Hepatocyte (in vitro differentiated cells): Measurements from ENCODE around the gene SH3PXD2A. TPM values are rescaled to one million over a fixed set of nuclear protein-coding genes. Genes with fewer than 3 reads are reported as not detected.
A peak's percentile ranks its signal among the peaks of the same experiment; 100 is the strongest.

Experiments
- DNase-seq: peaks from one replicate; pipeline ENCODE4 v3.0.0-alpha.2; 2016; ENCODE audit warnings: low spot score
- H2AFZ ChIP-seq: fragments of 200-600 bp; sonication (generic); 2 replicates; pipeline ENCODE4 v1.6.0; 2016; ENCODE audit warnings: antibody characterized with exemption, mild to moderate bottlenecking
- H3K27ac ChIP-seq: fragments of 200-600 bp; sonication (generic); 2 replicates; pipeline ENCODE4 v1.5.1; 2016; ENCODE audit warnings: mild to moderate bottlenecking
- H3K27me3 ChIP-seq: fragments of 200-600 bp; sonication (generic); 2 replicates; pipeline ENCODE4 v1.6.1; 2016
- H3K36me3 ChIP-seq: fragments of 200-600 bp; sonication (generic); replicated peaks from 2 replicates; pipeline ENCODE4 v1.5.1; 2016; ENCODE audit warnings: low read depth; ENCODE audit not compliant: insufficient read depth
- H3K4me1 ChIP-seq: fragments of 200-600 bp; sonication (generic); 2 replicates; pipeline ENCODE4 v1.5.1; 2016; ENCODE audit warnings: mild to moderate bottlenecking, moderate library complexity; ENCODE audit not compliant: insufficient read depth
- H3K4me2 ChIP-seq: fragments of 200-600 bp; sonication (generic); 2 replicates; pipeline ENCODE4 v1.6.0; 2016
- H3K4me3 ChIP-seq: fragments of 200-600 bp; sonication (generic); 2 replicates; pipeline ENCODE4 v1.5.1; 2016; ENCODE audit warnings: mild to moderate bottlenecking
- H3K79me2 ChIP-seq: fragments of 200-600 bp; sonication (generic); 2 replicates; pipeline ENCODE4 v1.6.0; 2017; ENCODE audit warnings: mild to moderate bottlenecking
- H3K9me2 ChIP-seq: fragments of 200-600 bp; sonication (generic); replicated peaks from 2 replicates; pipeline ENCODE4 v1.6.0; 2017; ENCODE audit warnings: mild to moderate bottlenecking; ENCODE audit not compliant: insufficient read depth
- H3K9me3 ChIP-seq: fragments of 200-600 bp; sonication (generic); 2 replicates; pipeline ENCODE4 v1.5.1; 2016; ENCODE audit warnings: low read depth, mild to moderate bottlenecking
- H4K20me1 ChIP-seq: fragments of 200-600 bp; sonication (generic); 2 replicates; pipeline ENCODE4 v1.6.0; 2016; ENCODE audit warnings: mild to moderate bottlenecking; ENCODE audit not compliant: insufficient read depth, poor library complexity, severe bottlenecking
- EZH2 ChIP-seq: fragments of 200-600 bp; sonication (generic); IDR thresholded peaks from 2 replicates; pipeline ENCODE4 v1.6.1; 2016; ENCODE audit warnings: antibody characterized with exemption, mild to moderate bottlenecking, borderline replicate concordance
- EZH2phosphoT487 ChIP-seq: fragments of 200-600 bp; sonication (generic); IDR thresholded peaks from one replicate; pipeline ENCODE4 v1.6.1; 2018; ENCODE audit warnings: antibody characterized with exemption, mild to moderate bottlenecking, low read depth, moderate library complexity; ENCODE audit not compliant: unreplicated experiment, severe bottlenecking
- WGBS: methylation state at CpG from one replicate; pipeline ENCODE4 v1.1.6; 2016; ENCODE audit warnings: low lambda C conversion rate; ENCODE audit errors: missing lambda C conversion rate; 5-methylcytosine and 5-hydroxymethylcytosine counted together
- polyA plus RNA-seq: library from polyadenylated mRNA; unstranded; fragments of >200 nt; fragmentation: Nextera tagmentation; extraction: Ambion mirVana; gene quantifications from 2 replicates; pipeline ENCODE4 v1.2.1, GENCODE V29; 2016
- total RNA-seq: library from RNA; depleted of rRNA; stranded (reverse); fragments of >200 nt; gene quantifications from 2 replicates; pipeline ENCODE4 v1.2.3, GENCODE V29; 2014
- TF ChIP-seq, protein P1 (sequence below): fragments of 200-600 bp; sonication (generic); IDR thresholded peaks from 2 replicates; pipeline ENCODE4 v1.5.1; 2016; ENCODE audit warnings: antibody characterized with exemption, mild to moderate bottlenecking; ENCODE audit not compliant: poor library complexity

The SH3PXD2A gene
- total and polyA plus RNA-seq, 2 experiments from 2014 or later, result 8.4 to 13.6 TPM

DNA sequence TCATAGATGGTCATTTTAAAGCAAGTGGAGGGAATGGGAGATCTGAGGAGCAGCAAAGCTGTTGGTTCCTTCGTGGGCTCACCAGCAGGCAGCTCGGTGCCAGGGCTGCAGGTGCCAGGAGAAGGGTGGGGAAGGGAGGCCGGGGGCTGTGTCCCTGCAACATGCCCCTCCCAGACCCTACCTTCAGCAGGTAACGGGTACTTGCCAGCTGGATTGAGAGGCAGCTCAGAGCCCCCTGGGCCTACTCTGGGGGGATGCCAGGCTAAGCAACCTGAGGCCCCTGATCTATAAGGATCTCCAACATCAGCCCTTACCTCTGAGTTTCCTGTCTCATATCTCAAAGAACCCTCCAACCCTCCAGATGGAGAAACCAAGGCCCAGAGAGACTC lies 188.6 kb downstream of the SH3PXD2A start:
- Histone ChIP-seq H3K36me3 (no peaks in the 10 kb centered on the region), H3K9me2 (no peaks in the 10 kb centered on the region), H3K9me3 (no peaks in the 10 kb centered on the region), H3K4me2 (no peak overlapping the region), H3K4me3 (no peak overlapping the region), H3K79me2 (no peaks in the 10 kb centered on the region), H3K4me1 (peaks cover 8% of the 10 kb centered on the region), H4K20me1 (no peaks in the 10 kb centered on the region), H3K27me3 (no peaks in the 10 kb centered on the region), H2AFZ (no peak overlapping the region), H3K27ac (peak overlapping the region; percentile 63)
- TF ChIP-seq EZH2phosphoT487 (no peak), EZH2 (no peak)
- TF ChIP-seq, protein P1, sequence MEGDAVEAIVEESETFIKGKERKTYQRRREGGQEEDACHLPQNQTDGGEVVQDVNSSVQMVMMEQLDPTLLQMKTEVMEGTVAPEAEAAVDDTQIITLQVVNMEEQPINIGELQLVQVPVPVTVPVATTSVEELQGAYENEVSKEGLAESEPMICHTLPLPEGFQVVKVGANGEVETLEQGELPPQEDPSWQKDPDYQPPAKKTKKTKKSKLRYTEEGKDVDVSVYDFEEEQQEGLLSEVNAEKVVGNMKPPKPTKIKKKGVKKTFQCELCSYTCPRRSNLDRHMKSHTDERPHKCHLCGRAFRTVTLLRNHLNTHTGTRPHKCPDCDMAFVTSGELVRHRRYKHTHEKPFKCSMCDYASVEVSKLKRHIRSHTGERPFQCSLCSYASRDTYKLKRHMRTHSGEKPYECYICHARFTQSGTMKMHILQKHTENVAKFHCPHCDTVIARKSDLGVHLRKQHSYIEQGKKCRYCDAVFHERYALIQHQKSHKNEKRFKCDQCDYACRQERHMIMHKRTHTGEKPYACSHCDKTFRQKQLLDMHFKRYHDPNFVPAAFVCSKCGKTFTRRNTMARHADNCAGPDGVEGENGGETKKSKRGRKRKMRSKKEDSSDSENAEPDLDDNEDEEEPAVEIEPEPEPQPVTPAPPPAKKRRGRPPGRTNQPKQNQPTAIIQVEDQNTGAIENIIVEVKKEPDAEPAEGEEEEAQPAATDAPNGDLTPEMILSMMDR, result no peak
- DNase-seq, result no peak
- 94% methylated on average over 4 of the region's 4 CpGs for WGBS

DNA sequence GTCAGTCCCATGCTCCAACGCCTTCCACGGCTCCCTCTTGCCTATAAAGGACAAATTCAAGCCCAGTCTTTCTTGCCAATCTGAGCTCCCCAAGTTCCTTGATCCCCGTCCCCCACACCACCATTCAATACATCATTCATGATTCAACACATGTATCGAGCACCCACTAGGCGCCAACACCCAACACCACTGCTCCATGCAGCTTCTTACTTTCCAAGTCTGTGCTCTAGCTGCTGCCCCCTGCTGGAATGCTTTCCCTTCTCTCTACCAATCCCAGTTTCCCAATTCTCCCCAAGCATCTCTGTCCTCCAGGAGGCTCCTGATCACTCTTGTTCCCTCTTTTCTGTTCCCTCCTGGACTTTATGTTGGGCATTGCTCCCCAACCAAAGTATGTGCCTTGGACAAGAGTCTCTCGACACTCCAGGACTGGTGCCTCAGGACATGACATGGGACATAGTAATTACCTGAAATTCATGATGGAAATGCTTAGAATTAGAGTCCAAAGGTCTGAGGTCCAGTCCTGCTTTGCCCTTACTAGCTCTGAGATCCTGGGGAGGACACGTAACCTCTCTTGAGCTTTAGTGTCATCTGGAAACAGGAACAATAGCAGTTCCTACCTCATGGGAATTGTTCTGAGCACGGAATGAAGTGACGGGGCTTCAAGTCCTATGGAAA lies 189.2 kb downstream of the SH3PXD2A start:
- Histone ChIP-seq H3K9me3 (no peaks in the 10 kb centered on the region), H3K27ac (no peak overlapping the region), H3K4me1 (peaks cover 8% of the 10 kb centered on the region), H3K4me3 (no peak overlapping the region), H3K4me2 (no peak overlapping the region), H3K79me2 (peaks cover under 1% of the 10 kb centered on the region), H3K9me2 (no peaks in the 10 kb centered on the region), H3K36me3 (no peaks in the 10 kb centered on the region), H3K27me3 (no peaks in the 10 kb centered on the region), H2AFZ (no peak overlapping the region), H4K20me1 (no peaks in the 10 kb centered on the region)
- no peak for TF ChIP-seq EZH2phosphoT487
- TF ChIP-seq, protein P1, result peak; percentile 36
- no peak for TF ChIP-seq EZH2
- DNase-seq, result no peak
- WGBS, result 98% methylated on average over 9 of the region's 9 CpGs

GRCh38 chr10:103665162-103665889 lies 190.1 kb downstream of the SH3PXD2A start:
- peaks cover 8% of the 10 kb centered on the region for H3K4me1 ChIP-seq
- H3K27ac ChIP-seq, result no peak overlapping the region
- no peak for DNase-seq
- no peaks in the 10 kb centered on the region for H3K36me3 ChIP-seq
- H3K79me2 ChIP-seq, result peaks cover 4% of the 10 kb centered on the region
- H2AFZ ChIP-seq, result no peak overlapping the region
- no peaks in the 10 kb centered on the region for H3K27me3 ChIP-seq
- 86% methylated on average over 9 of the region's 9 CpGs for WGBS
- H3K4me3 ChIP-seq, result no peak overlapping the region
- H4K20me1 ChIP-seq, result no peaks in the 10 kb centered on the region
- H3K9me3 ChIP-seq, result no peaks in the 10 kb centered on the region
- no peak for TF ChIP-seq EZH2
- no peak for TF ChIP-seq EZH2phosphoT487
- TF ChIP-seq, protein P1, result no peak
- H3K4me2 ChIP-seq, result no peak overlapping the region
- H3K9me2 ChIP-seq, result no peaks in the 10 kb centered on the region
